ENCODE measurements around the gene GMEB1. TPM values are rescaled to one million over a fixed set of nuclear protein-coding genes. Genes with fewer than 3 reads are reported as not detected.

The GMEB1 gene
- total RNA-seq, 1 donor from 2014 or later: 22.8 TPM

- peak; percentile 97 for DNase-seq (ENCODE audit: low read depth, low spot score)
- peak within 1 kb of the TSS; percentile 99 for H3K27ac Mint-ChIP-seq (ENCODE audit: unreplicated experiment)
- peaks cover 4% of the 10 kb centered on the region for H3K27me3 Mint-ChIP-seq (ENCODE audit: low read depth)
- peak within 1 kb of the TSS; percentile 96 for H3K4me3 Mint-ChIP-seq
- H3K9me3 Mint-ChIP-seq: no peaks in the 10 kb centered on the region
- peaks cover 40% of the 10 kb centered on the region for H3K4me1 Mint-ChIP-seq
- H3K36me3 Mint-ChIP-seq (ENCODE audit: low read depth): peaks cover 21% of the 10 kb centered on the region
- TF ChIP-seq CTCF (conservative IDR thresholded peaks at IDR 0.05): peak; percentile 98
These were observed 68.1 kb downstream of the GMEB1 start, which contains the start of gene YTHDF2 for GRCh38 chr1:28736450-28737306. YTHDF2 (plus strand) TSS chr1:28736940; CDS start chr1:28737121, 181 bp downstream.

- Mint-ChIP-seq H3K4me1 (peaks cover 49% of the 10 kb centered on the region), H3K27ac (ENCODE audit: unreplicated experiment) (peak overlapping the region; percentile 99), H3K4me3 (peak overlapping the region; percentile 96), H3K9me3 (no peaks in the 10 kb centered on the region), H3K27me3 (ENCODE audit: low read depth) (peaks cover 4% of the 10 kb centered on the region), H3K36me3 (ENCODE audit: low read depth) (peaks cover 25% of the 10 kb centered on the region)
- DNase-seq (ENCODE audit: low read depth, low spot score): peak; percentile 55
- no peak for TF ChIP-seq CTCF (conservative IDR thresholded peaks at IDR 0.05)
These were observed 68.9 kb downstream of the GMEB1 start for GRCh38 chr1:28737307-28738132.

- peaks cover 4% of the 10 kb centered on the region for H3K27me3 Mint-ChIP-seq (ENCODE audit: low read depth)
- H3K36me3 Mint-ChIP-seq (ENCODE audit: low read depth): peaks cover 45% of the 10 kb centered on the region
- peak overlapping the region; percentile 96 for H3K4me3 Mint-ChIP-seq
- peaks cover 73% of the 10 kb centered on the region for H3K4me1 Mint-ChIP-seq
- no peak for TF ChIP-seq CTCF (conservative IDR thresholded peaks at IDR 0.05)
- H3K9me3 Mint-ChIP-seq: no peaks in the 10 kb centered on the region
- DNase-seq (ENCODE audit: low read depth, low spot score): no peak
- H3K27ac Mint-ChIP-seq (ENCODE audit: unreplicated experiment): no peak overlapping the region
These were observed 71.5 kb downstream of the GMEB1 start for GRCh38 chr1:28740118-28740517.

- Mint-ChIP-seq H3K9me3 (no peaks in the 10 kb centered on the region), H3K4me1 (peaks cover 65% of the 10 kb centered on the region), H3K36me3 (ENCODE audit: low read depth) (peaks cover 40% of the 10 kb centered on the region), H3K27ac (ENCODE audit: unreplicated experiment) (no peak overlapping the region), H3K27me3 (ENCODE audit: low read depth) (no peaks in the 10 kb centered on the region), H3K4me3 (peak overlapping the region; percentile 54)
- DNase-seq (ENCODE audit: low read depth, low spot score): no peak
- no peak for TF ChIP-seq CTCF (conservative IDR thresholded peaks at IDR 0.05)
These were observed 75.6 kb downstream of the GMEB1 start for GRCh38 chr1:28744184-28744583.

- Mint-ChIP-seq H3K27ac (ENCODE audit: unreplicated experiment) (no peak overlapping the region), H3K36me3 (ENCODE audit: low read depth) (peaks cover 41% of the 10 kb centered on the region), H3K9me3 (no peaks in the 10 kb centered on the region), H3K4me3 (peak overlapping the region; percentile 19), H3K4me1 (peaks cover 67% of the 10 kb centered on the region), H3K27me3 (ENCODE audit: low read depth) (no peaks in the 10 kb centered on the region)
- DNase-seq (ENCODE audit: low read depth, low spot score): no peak
- no peak for TF ChIP-seq CTCF (conservative IDR thresholded peaks at IDR 0.05)
These were observed 77.1 kb downstream of the GMEB1 start for GRCh38 chr1:28745653-28746173.

Measured in neural crest cell (in vitro differentiated cells).